Measurements from ENCODE around the gene PLAC8L1. TPM values are rescaled to one million over a fixed set of nuclear protein-coding genes. Genes with fewer than 3 reads are reported as not detected.

PLAC8L1 gene
- total RNA-seq, 1 experiment from 2014 or later: 2.7 TPM

DNA sequence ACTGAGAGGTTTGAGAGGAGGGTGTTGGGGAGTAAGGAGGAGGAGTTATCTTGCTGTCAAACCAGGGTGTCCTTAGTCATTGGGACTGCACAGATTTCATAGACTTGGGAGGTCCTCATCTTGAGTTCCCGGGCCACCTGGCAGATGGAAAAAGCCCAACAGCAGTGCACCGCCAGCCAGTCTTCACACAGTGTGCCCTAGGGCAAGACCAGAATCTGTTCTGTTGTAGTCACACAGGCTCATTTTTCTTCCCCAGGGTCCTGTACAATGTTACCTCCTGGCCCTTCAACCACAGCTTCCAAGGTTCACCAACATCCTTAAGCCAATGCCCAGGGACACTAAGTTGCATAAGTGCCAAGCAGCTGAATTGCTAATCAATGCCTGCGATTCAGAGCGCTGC lies 21.0 kb downstream of the PLAC8L1 start:
- ChIA-PET CTCF (no interaction called here), POLR2A (ENCODE audit: low non-redundant PET) (no interaction called here)
- intact Hi-C loops (cut with micrococcal nuclease; ENCODE audit: unreplicated experiment): no loop called here
- no peaks in the 10 kb centered on the region for H3K9me3 ChIP-seq (ENCODE audit: low read depth, low read length, poor library complexity, severe bottlenecking)
- BruUV-seq (replicated peaks): no TSS peak
- no peaks in the 10 kb centered on the region for H3K36me3 ChIP-seq (ENCODE audit: insufficient read depth, low read length, poor library complexity, severe bottlenecking)
- no peaks in the 10 kb centered on the region for H3K4me1 ChIP-seq (ENCODE audit: insufficient read depth, low read length, poor library complexity, severe bottlenecking)
- H3K4me3 ChIP-seq (ENCODE audit: low read depth, low read length, poor library complexity, severe bottlenecking): no peak overlapping the region
- H3K27me3 ChIP-seq (replicated peaks; ENCODE audit: insufficient read depth, low read depth, low read length, poor library complexity): no peaks in the 10 kb centered on the region
- TF ChIP-seq, protein P1, sequence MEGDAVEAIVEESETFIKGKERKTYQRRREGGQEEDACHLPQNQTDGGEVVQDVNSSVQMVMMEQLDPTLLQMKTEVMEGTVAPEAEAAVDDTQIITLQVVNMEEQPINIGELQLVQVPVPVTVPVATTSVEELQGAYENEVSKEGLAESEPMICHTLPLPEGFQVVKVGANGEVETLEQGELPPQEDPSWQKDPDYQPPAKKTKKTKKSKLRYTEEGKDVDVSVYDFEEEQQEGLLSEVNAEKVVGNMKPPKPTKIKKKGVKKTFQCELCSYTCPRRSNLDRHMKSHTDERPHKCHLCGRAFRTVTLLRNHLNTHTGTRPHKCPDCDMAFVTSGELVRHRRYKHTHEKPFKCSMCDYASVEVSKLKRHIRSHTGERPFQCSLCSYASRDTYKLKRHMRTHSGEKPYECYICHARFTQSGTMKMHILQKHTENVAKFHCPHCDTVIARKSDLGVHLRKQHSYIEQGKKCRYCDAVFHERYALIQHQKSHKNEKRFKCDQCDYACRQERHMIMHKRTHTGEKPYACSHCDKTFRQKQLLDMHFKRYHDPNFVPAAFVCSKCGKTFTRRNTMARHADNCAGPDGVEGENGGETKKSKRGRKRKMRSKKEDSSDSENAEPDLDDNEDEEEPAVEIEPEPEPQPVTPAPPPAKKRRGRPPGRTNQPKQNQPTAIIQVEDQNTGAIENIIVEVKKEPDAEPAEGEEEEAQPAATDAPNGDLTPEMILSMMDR (conservative IDR thresholded peaks at IDR 0.05; ENCODE audit: low read depth, low read length): no peak
- no peak for TF ChIP-seq EZH2 (IDR thresholded peaks at IDR 0.05; ENCODE audit: borderline replicate concordance, low read depth, low read length, poor library complexity, severe bottlenecking)
- no peak overlapping the region for H3K27ac ChIP-seq (ENCODE audit: low read depth, low read length, poor library complexity, severe bottlenecking)
- DNase-seq (ENCODE audit: low spot score): no peak

DNA sequence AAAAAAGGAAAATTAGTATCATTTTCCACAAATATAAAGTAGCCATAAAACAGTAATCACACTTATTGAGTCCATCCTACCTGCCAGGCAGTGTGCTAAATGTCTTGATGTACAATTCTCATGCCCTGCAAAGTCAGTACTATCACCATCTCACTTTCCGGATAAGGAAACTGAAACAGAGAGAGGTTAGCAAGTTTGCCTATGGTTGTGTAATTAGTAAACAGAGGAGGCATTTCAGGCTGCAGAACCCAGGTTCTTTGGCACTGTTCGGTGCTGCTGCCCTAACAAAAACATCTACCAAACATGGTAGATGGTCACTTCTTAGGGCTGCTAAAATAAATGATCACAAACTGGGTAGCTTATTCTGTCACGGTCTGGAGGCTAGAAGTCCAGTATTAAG lies 22.6 kb downstream of the PLAC8L1 start:
- no TSS peak for BruUV-seq (replicated peaks)
- CTCF ChIA-PET: no interaction called here
- POLR2A ChIA-PET (ENCODE audit: low non-redundant PET): no interaction called here
- TF ChIP-seq EZH2 (IDR thresholded peaks at IDR 0.05; ENCODE audit: borderline replicate concordance, low read depth, low read length, poor library complexity, severe bottlenecking): no peak
- TF ChIP-seq, protein P1 (conservative IDR thresholded peaks at IDR 0.05; ENCODE audit: low read depth, low read length): no peak
- Histone ChIP-seq H3K9me3 (ENCODE audit: low read depth, low read length, poor library complexity, severe bottlenecking) (no peaks in the 10 kb centered on the region), H3K4me1 (ENCODE audit: insufficient read depth, low read length, poor library complexity, severe bottlenecking) (no peaks in the 10 kb centered on the region), H3K27ac (ENCODE audit: low read depth, low read length, poor library complexity, severe bottlenecking) (no peak overlapping the region), H3K27me3 (replicated peaks; ENCODE audit: insufficient read depth, low read depth, low read length, poor library complexity) (no peaks in the 10 kb centered on the region), H3K36me3 (ENCODE audit: insufficient read depth, low read length, poor library complexity, severe bottlenecking) (no peaks in the 10 kb centered on the region), H3K4me3 (ENCODE audit: low read depth, low read length, poor library complexity, severe bottlenecking) (no peak overlapping the region)
- intact Hi-C loops (cut with micrococcal nuclease; ENCODE audit: unreplicated experiment): no loop called here
- DNase-seq (ENCODE audit: low spot score): no peak

DNA sequence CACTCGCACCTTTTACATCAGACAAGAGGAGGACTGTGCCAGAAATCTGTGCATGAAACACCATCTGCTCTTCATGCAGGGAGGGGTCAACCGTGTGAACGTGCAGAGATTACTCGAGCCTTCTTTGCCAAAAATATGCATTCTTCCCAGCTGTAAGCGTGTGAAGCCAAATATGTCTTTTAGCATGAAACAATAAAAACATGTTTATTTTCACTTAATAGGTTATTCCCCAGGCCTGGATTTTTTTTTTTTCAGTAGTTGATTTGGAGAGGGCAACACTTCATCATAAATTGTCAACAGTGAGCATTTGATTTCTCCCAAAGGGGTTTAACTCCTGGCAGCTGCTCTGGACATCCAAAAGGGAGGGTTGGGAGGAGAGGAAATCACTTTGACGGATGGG lies 23.8 kb downstream of the PLAC8L1 start:
- ChIA-PET POLR2A (ENCODE audit: low non-redundant PET) (no interaction called here), CTCF (no interaction called here)
- intact Hi-C loops (cut with micrococcal nuclease; ENCODE audit: unreplicated experiment): no loop called here
- Histone ChIP-seq H3K36me3 (ENCODE audit: insufficient read depth, low read length, poor library complexity, severe bottlenecking) (no peaks in the 10 kb centered on the region), H3K4me1 (ENCODE audit: insufficient read depth, low read length, poor library complexity, severe bottlenecking) (no peaks in the 10 kb centered on the region), H3K4me3 (ENCODE audit: low read depth, low read length, poor library complexity, severe bottlenecking) (no peak overlapping the region), H3K27ac (ENCODE audit: low read depth, low read length, poor library complexity, severe bottlenecking) (no peak overlapping the region), H3K9me3 (ENCODE audit: low read depth, low read length, poor library complexity, severe bottlenecking) (no peaks in the 10 kb centered on the region), H3K27me3 (replicated peaks; ENCODE audit: insufficient read depth, low read depth, low read length, poor library complexity) (no peaks in the 10 kb centered on the region)
- no peak for DNase-seq (ENCODE audit: low spot score)
- no TSS peak for BruUV-seq (replicated peaks)
- TF ChIP-seq, protein P1 (conservative IDR thresholded peaks at IDR 0.05; ENCODE audit: low read depth, low read length): no peak
- no peak for TF ChIP-seq EZH2 (IDR thresholded peaks at IDR 0.05; ENCODE audit: borderline replicate concordance, low read depth, low read length, poor library complexity, severe bottlenecking)

Data from A673 (cell line).